Testis (tissue), 2 donors: ENCODE measurements around the gene SNTB2.

Source experiments
- POLR2A ChIP-seq: fragments of 450-650 bp; IDR thresholded peaks from one replicate; pipeline ENCODE4 v1.6.1; 2017; ENCODE audit warnings: antibody characterized with exemption, mild to moderate bottlenecking, moderate library complexity
- TF ChIP-seq, protein P1 (sequence below), 3 experiments: fragments of 450-650 bp in 2 of 3; fragments of 200-600 bp in 1 of 3; sonication (generic) in 1 of 3; IDR thresholded peaks; one replicate each; pipeline ENCODE4 v1.5.1; 2016 to 2019; ENCODE audit warnings: antibody characterized with exemption in 3 of 3, mild to moderate bottlenecking in 2 of 3, moderate library complexity in 1 of 3

DNA sequence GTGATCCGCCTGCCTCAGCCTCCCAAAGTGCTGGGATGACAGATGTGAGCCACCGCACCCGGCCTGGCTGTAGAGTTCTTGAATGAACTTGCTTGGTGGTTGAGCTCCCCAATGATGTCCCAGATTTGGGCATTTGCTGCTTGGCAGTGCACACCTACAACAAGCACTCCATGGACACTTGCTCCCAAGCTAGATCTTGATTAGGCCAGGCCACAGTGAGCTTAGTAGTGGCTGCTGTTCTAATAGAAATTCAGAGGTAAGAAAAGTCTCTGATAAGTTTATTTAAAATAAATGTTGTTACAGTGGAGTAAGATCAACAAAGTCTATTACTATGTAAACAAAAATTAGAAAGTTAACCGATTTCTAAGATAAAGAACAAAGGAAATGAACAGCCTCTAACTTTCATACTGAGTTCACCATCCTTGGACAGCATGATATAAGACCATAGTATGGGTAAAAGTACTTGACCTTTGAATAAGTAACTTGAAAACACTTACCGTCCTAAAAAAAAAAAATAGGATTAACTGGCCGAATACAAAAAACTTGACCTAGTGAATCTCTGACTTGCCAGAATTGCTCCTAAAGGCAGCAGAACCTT lies 163.7 kb downstream of the SNTB2 start:
- TF ChIP-seq POLR2A = no peak
- TF ChIP-seq, protein P1, sequence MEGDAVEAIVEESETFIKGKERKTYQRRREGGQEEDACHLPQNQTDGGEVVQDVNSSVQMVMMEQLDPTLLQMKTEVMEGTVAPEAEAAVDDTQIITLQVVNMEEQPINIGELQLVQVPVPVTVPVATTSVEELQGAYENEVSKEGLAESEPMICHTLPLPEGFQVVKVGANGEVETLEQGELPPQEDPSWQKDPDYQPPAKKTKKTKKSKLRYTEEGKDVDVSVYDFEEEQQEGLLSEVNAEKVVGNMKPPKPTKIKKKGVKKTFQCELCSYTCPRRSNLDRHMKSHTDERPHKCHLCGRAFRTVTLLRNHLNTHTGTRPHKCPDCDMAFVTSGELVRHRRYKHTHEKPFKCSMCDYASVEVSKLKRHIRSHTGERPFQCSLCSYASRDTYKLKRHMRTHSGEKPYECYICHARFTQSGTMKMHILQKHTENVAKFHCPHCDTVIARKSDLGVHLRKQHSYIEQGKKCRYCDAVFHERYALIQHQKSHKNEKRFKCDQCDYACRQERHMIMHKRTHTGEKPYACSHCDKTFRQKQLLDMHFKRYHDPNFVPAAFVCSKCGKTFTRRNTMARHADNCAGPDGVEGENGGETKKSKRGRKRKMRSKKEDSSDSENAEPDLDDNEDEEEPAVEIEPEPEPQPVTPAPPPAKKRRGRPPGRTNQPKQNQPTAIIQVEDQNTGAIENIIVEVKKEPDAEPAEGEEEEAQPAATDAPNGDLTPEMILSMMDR (IDR thresholded peaks at IDR 0.05) = no peak
